HG03097 (cell line): ENCODE data around the gene PRKACB.
"Not testable (repeated sequence)": the region's sequence is repeated elsewhere in the genome, so short reads cannot be mapped to it uniquely, and the experiment has no call there.

Source experiments
- ATAC-seq: cut with Tn5 transposase; IDR thresholded peaks from one replicate; pipeline ENCODE4 v1.9.1; 2021; ENCODE audit not compliant: unreplicated experiment, low FRiP score

The PRKACB gene

GRCh38 chr1:84214115-84214956 lies 70.3 kb downstream of the PRKACB start:
- no peak for ATAC-seq

GRCh38 chr1:84217239-84217638 lies 73.2 kb downstream of the PRKACB start:
- no peak for ATAC-seq

- no peak for ATAC-seq
Observed at GRCh38 chr1:84223751-84224432, 79.8 kb downstream of the PRKACB start.

- no peak for ATAC-seq
Observed at GRCh38 chr1:84224905-84225304, 80.8 kb downstream of the PRKACB start.

GRCh38 chr1:84225646-84226045 lies 81.6 kb downstream of the PRKACB start:
- ATAC-seq = no peak

- not testable (repeated sequence) for ATAC-seq
Observed at GRCh38 chr1:84232676-84233075, 88.6 kb downstream of the PRKACB start.

GRCh38 chr1:84236256-84236655 lies 92.2 kb downstream of the PRKACB start:
- no peak for ATAC-seq

- no peak for ATAC-seq
Observed at GRCh38 chr1:84242641-84243040, 98.6 kb downstream of the PRKACB start.

GRCh38 chr1:84245563-84245962 lies 101.5 kb downstream of the PRKACB start:
- ATAC-seq = no peak

- ATAC-seq = no peak
Observed at GRCh38 chr1:84246213-84246612, 102.1 kb downstream of the PRKACB start.

GRCh38 chr1:84247425-84248220 lies 103.6 kb downstream of the PRKACB start:
- ATAC-seq = no peak

GRCh38 chr1:84250668-84251067 lies 106.6 kb downstream of the PRKACB start:
- no peak for ATAC-seq

GRCh38 chr1:84253036-84253435 lies 109.0 kb downstream of the PRKACB start:
- ATAC-seq = no peak

GRCh38 chr1:84253891-84254290 lies 109.8 kb downstream of the PRKACB start:
- no peak for ATAC-seq

- no peak for ATAC-seq
Observed at GRCh38 chr1:84254703-84255238, 110.7 kb downstream of the PRKACB start.

- ATAC-seq = no peak
Observed at GRCh38 chr1:84255582-84255981, 111.5 kb downstream of the PRKACB start.

- ATAC-seq = no peak
Observed at GRCh38 chr1:84257617-84258016, 113.5 kb downstream of the PRKACB start.

GRCh38 chr1:84259376-84259775 lies 115.3 kb downstream of the PRKACB start:
- no peak for ATAC-seq

GRCh38 chr1:84259989-84260388 lies 115.9 kb downstream of the PRKACB start:
- no peak for ATAC-seq

- ATAC-seq = no peak
Observed at GRCh38 chr1:84260852-84261518, 116.9 kb downstream of the PRKACB start.
